NCI-H2227 (cell line): ENCODE data around the gene LCP2.

Source experiments
- DNase-seq: peaks from one replicate; lab custom pipeline; 2025; ENCODE audit not compliant: unreplicated experiment; lab: John Stamatoyannopoulos, UW

The LCP2 gene

GRCh38 chr5:170276140-170276539 is 21.4 kb downstream of the LCP2 start:
- DNase-seq = no peak

- no peak for DNase-seq
Observed at GRCh38 chr5:170275376-170275994, 22.1 kb downstream of the LCP2 start.

GRCh38 chr5:170273968-170274710 is 23.4 kb downstream of the LCP2 start:
- DNase-seq = peak; percentile 3

GRCh38 chr5:170270293-170271069 is 27.1 kb downstream of the LCP2 start:
- DNase-seq = no peak

GRCh38 chr5:170269579-170269978 is 28.0 kb downstream of the LCP2 start:
- no peak for DNase-seq

GRCh38 chr5:170268884-170269283 is 28.7 kb downstream of the LCP2 start:
- DNase-seq = no peak

GRCh38 chr5:170268153-170268689 is 29.4 kb downstream of the LCP2 start:
- no peak for DNase-seq

- DNase-seq = peak; percentile 74
Observed at GRCh38 chr5:170267431-170268152, 30.0 kb downstream of the LCP2 start.

- DNase-seq = no peak
Observed at GRCh38 chr5:170266570-170267381, 30.8 kb downstream of the LCP2 start.

GRCh38 chr5:170265522-170265921 is 32.1 kb downstream of the LCP2 start:
- DNase-seq = peak; percentile 57

GRCh38 chr5:170263906-170264305 is 33.7 kb downstream of the LCP2 start:
- no peak for DNase-seq

- no peak for DNase-seq
Observed at GRCh38 chr5:170262061-170263045, 35.2 kb downstream of the LCP2 start.

GRCh38 chr5:170261528-170262043 is 36.0 kb downstream of the LCP2 start:
- DNase-seq = no peak

- no peak for DNase-seq
Observed at GRCh38 chr5:170257370-170257769, 40.2 kb downstream of the LCP2 start.

- DNase-seq = no peak
Observed at GRCh38 chr5:170256571-170256970, 41.0 kb downstream of the LCP2 start.

- DNase-seq = no peak
Observed at GRCh38 chr5:170254056-170254455, 43.5 kb downstream of the LCP2 start.

- DNase-seq = no peak
Observed at GRCh38 chr5:170252720-170253350, 44.7 kb downstream of the LCP2 start.

- DNase-seq = no peak
Observed at GRCh38 chr5:170252109-170252508, 45.5 kb downstream of the LCP2 start.
